ENCODE results near the gene TMEM267. TPM values are rescaled to one million over a fixed set of nuclear protein-coding genes. Genes with fewer than 3 reads are reported as not detected.
"Not testable (repeated sequence)": the region's sequence is repeated elsewhere in the genome, so short reads cannot be mapped to it uniquely, and the experiment has no call there.

TMEM267 gene
- total and polyA plus RNA-seq, 3 experiments from 2014 or later, result 18.4 to 21.2 (median 19.6) TPM

DNA sequence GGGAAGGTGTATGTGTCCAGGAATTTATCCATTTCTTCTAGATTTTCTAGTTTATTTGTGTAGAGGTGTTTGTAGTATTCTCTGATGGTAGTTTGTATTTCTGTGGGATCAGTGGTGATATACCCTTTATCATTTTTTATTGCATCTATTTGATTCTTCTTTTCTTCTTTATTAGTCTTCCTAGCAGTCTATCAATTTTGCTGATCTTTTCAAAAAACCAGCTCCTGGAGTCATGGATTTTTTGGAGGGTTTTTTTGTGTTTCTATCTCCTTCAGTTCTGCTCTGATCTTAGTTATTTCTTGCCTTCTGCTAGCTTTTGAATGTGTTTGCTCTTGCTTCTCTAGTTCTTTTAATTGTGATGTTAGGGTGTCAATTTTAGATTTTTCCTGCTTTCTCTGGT lies 42.1 kb downstream of the TMEM267 start:
- H3K27me3 ChIP-seq (ENCODE audit: insufficient read depth, low read length, poor library complexity, severe bottlenecking); H3K36me3 ChIP-seq (ENCODE audit: insufficient read depth, low read length); DNase-seq; H3K9me3 ChIP-seq (ENCODE audit: low read length); POLR2A ChIA-PET; H3K4me1 ChIP-seq (ENCODE audit: insufficient read depth, low read length); H3K4me3 ChIP-seq (ENCODE audit: low read length); H3K4me1 Mint-ChIP-seq; H3K4me3 Mint-ChIP-seq; H3K27ac ChIP-seq (ENCODE audit: low read depth, low read length); H3K27me3 Mint-ChIP-seq; CTCF ChIA-PET: not testable (repeated sequence)
- peak overlapping the region in 1 of 8 donors; percentile 24 for H3K27ac Mint-ChIP-seq
- H3K9me3 Mint-ChIP-seq, result peaks cover 27 to 76% (median 62%) of the 10 kb centered on the region in 5 donors
- peaks cover 20 to 49% (median 30%) of the 10 kb centered on the region in 3 donors for H3K36me3 Mint-ChIP-seq

DNA sequence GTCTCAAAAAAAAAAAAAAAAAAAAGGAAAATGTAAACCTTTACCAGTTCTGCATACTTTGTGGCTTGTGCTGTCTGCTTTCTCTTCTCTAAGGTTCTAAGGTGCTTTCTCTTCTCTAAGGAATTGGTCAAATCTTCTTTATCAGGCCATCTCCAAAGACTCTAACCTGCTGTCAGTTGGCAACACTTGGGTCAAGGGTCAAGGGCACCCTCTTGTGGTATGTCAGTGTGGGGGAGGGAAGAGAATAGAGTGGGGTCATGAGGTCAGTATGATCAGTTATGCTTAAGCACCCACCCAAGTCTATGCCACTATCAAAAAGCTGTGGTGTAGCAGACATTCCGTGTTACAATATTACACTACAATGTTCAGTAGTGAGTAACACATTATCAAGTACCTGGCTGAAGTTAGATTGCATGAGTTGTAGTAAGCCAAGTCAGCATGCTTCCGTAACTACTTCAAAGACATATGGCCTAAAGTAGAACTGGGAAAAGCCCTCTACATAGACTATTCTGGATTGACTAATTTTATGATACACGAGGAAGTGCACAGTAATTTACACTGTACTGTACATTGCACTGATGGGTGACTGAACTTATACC lies 46.5 kb downstream of the TMEM267 start:
- no peaks in the 10 kb centered on the region for H3K27me3 Mint-ChIP-seq
- Histone ChIP-seq H3K4me1 (ENCODE audit: insufficient read depth, low read length) (no peaks in the 10 kb centered on the region), H3K27ac (ENCODE audit: low read depth, low read length) (no peak overlapping the region), H3K36me3 (ENCODE audit: insufficient read depth, low read length) (no peaks in the 10 kb centered on the region), H3K4me3 (ENCODE audit: low read length) (no peak overlapping the region), H3K27me3 (ENCODE audit: insufficient read depth, low read length, poor library complexity, severe bottlenecking) (no peaks in the 10 kb centered on the region), H3K9me3 (ENCODE audit: low read length) (no peaks in the 10 kb centered on the region)
- H3K4me3 Mint-ChIP-seq, result no peak overlapping the region
- no peak for DNase-seq
- no peak overlapping the region for H3K27ac Mint-ChIP-seq
- CTCF ChIA-PET, result no interaction called here
- H3K4me1 Mint-ChIP-seq, result no peaks in the 10 kb centered on the region
- POLR2A ChIA-PET, result no interaction called here
- peaks cover 0 to 9% (median 5%) of the 10 kb centered on the region in 3 donors for H3K36me3 Mint-ChIP-seq
- peaks cover 18 to 51% (median 42%) of the 10 kb centered on the region in 5 donors for H3K9me3 Mint-ChIP-seq

DNA sequence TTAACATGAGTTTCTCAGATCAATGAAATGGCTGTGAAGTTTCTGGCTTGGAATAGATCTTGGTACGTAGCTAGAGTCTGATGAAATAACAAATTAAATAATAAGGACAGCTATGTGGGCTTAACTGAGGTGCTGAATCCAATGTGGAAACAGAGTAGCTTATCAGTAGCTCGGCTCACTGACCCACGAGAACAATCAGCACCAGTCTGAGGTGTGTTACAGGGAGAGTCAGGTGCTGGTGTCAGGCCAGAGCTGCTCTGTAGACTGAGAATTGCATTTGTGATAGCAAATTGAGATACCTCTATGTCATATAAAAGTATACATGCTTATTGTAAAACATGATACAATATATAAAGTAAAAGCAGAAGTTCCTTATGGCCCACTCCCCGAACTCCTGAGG lies 50.3 kb downstream of the TMEM267 start:
- no peaks in the 10 kb centered on the region for H3K27me3 ChIP-seq (ENCODE audit: insufficient read depth, low read length, poor library complexity, severe bottlenecking)
- POLR2A ChIA-PET, result no interaction called here

DNA sequence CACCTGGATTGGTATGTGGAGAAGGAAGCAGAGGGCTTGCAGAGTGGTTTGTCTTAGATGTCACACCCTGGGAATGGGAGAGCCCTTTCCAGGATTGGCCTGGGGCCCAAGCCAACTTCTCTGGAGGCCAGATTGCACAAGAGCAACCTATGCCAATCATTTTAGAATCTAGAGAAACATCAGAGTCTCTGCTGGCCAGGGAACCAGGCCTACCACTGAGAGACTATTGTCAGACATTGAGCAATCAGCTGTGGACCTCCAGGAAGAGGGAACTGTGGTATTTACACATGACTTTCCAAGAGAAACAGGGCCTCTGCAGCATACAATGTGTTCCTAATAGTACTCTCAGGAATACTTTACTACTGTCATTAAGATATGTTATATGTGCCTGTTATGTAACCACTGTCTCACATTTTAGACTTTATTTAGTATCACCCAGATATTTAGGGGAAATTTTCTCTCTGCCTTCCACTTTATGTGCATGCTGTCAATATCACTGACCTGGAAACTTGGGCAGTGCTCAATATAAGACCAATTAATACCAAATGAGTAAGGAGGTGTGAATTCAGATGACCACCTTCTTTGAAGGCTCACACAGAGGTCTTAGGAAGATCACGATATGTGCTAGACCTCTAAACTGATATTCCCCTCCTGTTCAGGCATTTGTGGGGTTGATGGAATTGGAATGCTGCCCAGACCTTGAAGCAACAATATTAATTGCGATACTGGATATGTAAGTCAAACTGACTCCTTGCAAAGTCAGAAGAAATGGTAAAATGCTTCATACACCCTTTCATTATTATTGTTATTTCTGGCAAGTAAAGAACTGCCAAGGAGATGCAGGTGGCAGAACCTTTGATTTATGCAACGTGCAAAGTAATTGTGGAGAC lies 50.9 kb downstream of the TMEM267 start:
- Mint-ChIP-seq H3K9me3 (peaks cover 6 to 11% (median 7%) of the 10 kb centered on the region in 5 donors), H3K27me3 (no peaks in the 10 kb centered on the region), H3K4me1 (no peaks in the 10 kb centered on the region), H3K36me3 (peaks cover 0 to 3% (median 2%) of the 10 kb centered on the region in 3 donors), H3K4me3 (no peak overlapping the region), H3K27ac (peak overlapping the region in 1 of 8 donors; percentile 35)
- no peaks in the 10 kb centered on the region for H3K27me3 ChIP-seq (ENCODE audit: insufficient read depth, low read length, poor library complexity, severe bottlenecking)
- H3K36me3 ChIP-seq (ENCODE audit: insufficient read depth, low read length), result no peaks in the 10 kb centered on the region
- no peak overlapping the region for H3K27ac ChIP-seq (ENCODE audit: low read depth, low read length)
- no peak overlapping the region for H3K4me3 ChIP-seq (ENCODE audit: low read length)
- POLR2A ChIA-PET, result no interaction called here
- H3K9me3 ChIP-seq (ENCODE audit: low read length), result no peaks in the 10 kb centered on the region
- H3K4me1 ChIP-seq (ENCODE audit: insufficient read depth, low read length), result no peaks in the 10 kb centered on the region
- DNase-seq, result no peak
- CTCF ChIA-PET, result no interaction called here

More for the DNA sequence above, 50.3 kb downstream of the TMEM267 start:
- Mint-ChIP-seq H3K36me3 (peaks cover 0 to 9% (median 2%) of the 10 kb centered on the region in 3 donors), H3K9me3 (peaks cover 11 to 18% (median 13%) of the 10 kb centered on the region in 5 donors), H3K4me3 (no peak overlapping the region), H3K27me3 (no peaks in the 10 kb centered on the region), H3K4me1 (no peaks in the 10 kb centered on the region), H3K27ac (peak overlapping the region in 1 of 8 donors; percentile 35)
- CTCF ChIA-PET, result interaction anchor here (0.9 kb wide), 1 partner anchor 44 kb away, joined by 4 read pairs; no protein-coding TSS in a partner anchor
- Histone ChIP-seq H3K9me3 (ENCODE audit: low read length) (no peaks in the 10 kb centered on the region), H3K4me1 (ENCODE audit: insufficient read depth, low read length) (no peaks in the 10 kb centered on the region), H3K27ac (ENCODE audit: low read depth, low read length) (no peak overlapping the region), H3K36me3 (ENCODE audit: insufficient read depth, low read length) (no peaks in the 10 kb centered on the region), H3K4me3 (ENCODE audit: low read length) (no peak overlapping the region)
- no peak for DNase-seq

DNA sequence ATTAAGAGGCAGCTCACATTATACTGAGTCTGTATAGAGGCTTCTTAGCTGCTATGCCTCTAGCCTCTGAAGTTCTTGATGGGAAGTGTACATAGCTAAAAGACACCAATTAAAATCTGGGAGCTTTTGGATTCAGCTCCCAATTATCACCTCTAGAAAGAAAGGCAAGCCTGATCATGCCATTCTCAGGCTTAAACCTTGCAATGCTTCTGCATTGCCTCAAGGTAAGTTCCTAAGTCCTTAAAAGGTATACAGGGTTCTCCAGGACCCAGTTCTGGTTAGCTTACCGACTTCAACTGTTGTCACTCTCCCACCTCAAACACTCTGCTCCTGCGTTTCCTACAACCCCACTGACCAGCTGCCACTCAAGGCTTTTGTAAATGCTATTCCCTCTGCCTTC lies 54.0 kb downstream of the TMEM267 start:
- no peak overlapping the region for H3K27ac Mint-ChIP-seq
- Histone ChIP-seq H3K4me3 (ENCODE audit: low read length) (no peak overlapping the region), H3K27ac (ENCODE audit: low read depth, low read length) (no peak overlapping the region), H3K36me3 (ENCODE audit: insufficient read depth, low read length) (no peaks in the 10 kb centered on the region), H3K27me3 (ENCODE audit: insufficient read depth, low read length, poor library complexity, severe bottlenecking) (no peaks in the 10 kb centered on the region), H3K9me3 (ENCODE audit: low read length) (no peaks in the 10 kb centered on the region), H3K4me1 (ENCODE audit: insufficient read depth, low read length) (no peaks in the 10 kb centered on the region)
- no peaks in the 10 kb centered on the region for H3K27me3 Mint-ChIP-seq
- H3K9me3 Mint-ChIP-seq, result no peaks in the 10 kb centered on the region
- H3K4me3 Mint-ChIP-seq, result no peak overlapping the region
- ChIA-PET CTCF (no interaction called here), POLR2A (no interaction called here)
- no peak for DNase-seq
- no peaks in the 10 kb centered on the region for H3K4me1 Mint-ChIP-seq
- no peaks in the 10 kb centered on the region for H3K36me3 Mint-ChIP-seq

DNA sequence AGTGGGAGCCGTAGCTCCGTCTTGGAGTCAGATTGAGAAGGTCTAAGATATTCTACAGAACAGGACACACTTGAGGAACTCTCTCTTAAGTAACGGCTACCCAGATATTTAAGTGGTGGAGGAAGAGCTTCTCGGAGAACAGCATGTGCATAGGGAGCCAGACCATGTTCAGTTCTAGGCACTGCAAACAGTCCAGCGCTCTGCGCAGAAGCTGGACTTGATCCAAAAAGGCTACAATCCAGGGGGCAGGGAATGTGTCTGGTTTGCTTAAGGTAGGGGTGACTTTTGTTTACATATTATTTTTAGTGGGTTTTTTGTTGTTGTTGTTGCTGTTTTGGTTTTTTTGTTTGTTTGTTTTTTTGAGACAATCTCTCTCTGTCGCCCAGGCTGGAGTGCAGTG lies 54.6 kb downstream of the TMEM267 start:
- no peaks in the 10 kb centered on the region for H3K9me3 Mint-ChIP-seq
- H3K4me3 Mint-ChIP-seq, result no peak overlapping the region
- DNase-seq, result no peak
- ChIA-PET CTCF (no interaction called here), POLR2A (no interaction called here)
- H3K9me3 ChIP-seq (ENCODE audit: low read length), result no peaks in the 10 kb centered on the region
- H3K27me3 Mint-ChIP-seq, result no peaks in the 10 kb centered on the region
- no peaks in the 10 kb centered on the region for H3K4me1 ChIP-seq (ENCODE audit: insufficient read depth, low read length)
- no peak overlapping the region for H3K27ac Mint-ChIP-seq
- H3K36me3 ChIP-seq (ENCODE audit: insufficient read depth, low read length), result no peaks in the 10 kb centered on the region
- H3K4me1 Mint-ChIP-seq, result no peaks in the 10 kb centered on the region
- H3K36me3 Mint-ChIP-seq, result no peaks in the 10 kb centered on the region
- H3K4me3 ChIP-seq (ENCODE audit: low read length), result no peak overlapping the region
- no peak overlapping the region for H3K27ac ChIP-seq (ENCODE audit: low read depth, low read length)
- no peaks in the 10 kb centered on the region for H3K27me3 ChIP-seq (ENCODE audit: insufficient read depth, low read length, poor library complexity, severe bottlenecking)

DNA sequence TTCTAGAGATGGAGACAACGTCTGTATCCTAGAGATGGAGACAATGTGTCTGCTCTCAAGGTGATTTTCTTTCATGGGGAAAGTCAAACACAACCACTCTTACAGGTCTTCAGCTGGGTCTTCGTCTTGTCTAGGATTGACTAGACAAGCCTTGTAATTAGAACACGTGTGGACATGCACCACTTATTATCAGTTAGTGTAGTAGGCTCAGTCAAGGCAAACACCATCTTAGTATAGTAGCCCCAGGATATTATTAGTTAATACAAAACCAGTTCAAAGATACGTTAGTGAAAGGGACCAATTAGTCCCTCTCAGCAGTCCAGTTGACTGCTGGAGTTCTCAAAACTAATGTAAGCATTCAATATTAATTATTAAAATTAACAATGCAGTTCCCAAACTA lies 56.4 kb downstream of the TMEM267 start:
- H3K27me3 ChIP-seq (ENCODE audit: insufficient read depth, low read length, poor library complexity, severe bottlenecking), result no peaks in the 10 kb centered on the region
- DNase-seq, result no peak
- no peaks in the 10 kb centered on the region for H3K36me3 ChIP-seq (ENCODE audit: insufficient read depth, low read length)
- H3K27me3 Mint-ChIP-seq, result peaks cover 0 to 1% of the 10 kb centered on the region in 2 donors
- no peaks in the 10 kb centered on the region for H3K9me3 Mint-ChIP-seq
- H3K9me3 ChIP-seq (ENCODE audit: low read length), result no peaks in the 10 kb centered on the region
- H3K36me3 Mint-ChIP-seq, result no peaks in the 10 kb centered on the region
- H3K4me1 ChIP-seq (ENCODE audit: insufficient read depth, low read length), result no peaks in the 10 kb centered on the region
- no peaks in the 10 kb centered on the region for H3K4me1 Mint-ChIP-seq
- H3K4me3 Mint-ChIP-seq, result no peak overlapping the region
- no peak overlapping the region for H3K27ac ChIP-seq (ENCODE audit: low read depth, low read length)
- ChIA-PET CTCF (no interaction called here), POLR2A (no interaction called here)
- no peak overlapping the region for H3K27ac Mint-ChIP-seq
- no peak overlapping the region for H3K4me3 ChIP-seq (ENCODE audit: low read length)

DNA sequence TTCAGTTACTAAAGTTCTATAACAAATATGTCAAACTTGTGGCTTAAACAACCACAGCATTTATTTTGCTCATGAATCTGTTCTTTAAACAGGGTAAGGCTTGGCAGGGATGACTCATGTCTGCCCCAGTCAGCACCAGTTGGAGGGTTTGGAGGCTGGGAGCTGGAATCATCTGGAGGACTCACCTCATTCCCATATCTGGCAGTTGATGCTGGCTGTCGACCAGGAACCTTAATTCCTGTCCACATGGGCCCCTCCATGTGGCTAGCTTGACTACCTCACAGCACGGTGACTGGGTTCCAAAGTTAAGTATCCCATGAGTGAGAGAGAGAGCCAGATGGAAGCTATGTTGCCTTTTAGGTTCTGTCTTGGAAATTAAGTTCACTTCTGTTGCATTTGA lies 57.7 kb downstream of the TMEM267 start:
- Mint-ChIP-seq H3K27ac (no peak overlapping the region), H3K9me3 (no peaks in the 10 kb centered on the region), H3K36me3 (peaks cover 0 to 1% (median 0%) of the 10 kb centered on the region in 3 donors), H3K4me3 (no peak overlapping the region), H3K27me3 (peaks cover 0 to 1% of the 10 kb centered on the region in 2 donors), H3K4me1 (no peaks in the 10 kb centered on the region)
- POLR2A ChIA-PET, result no interaction called here
- CTCF ChIA-PET, result no interaction called here
- no peaks in the 10 kb centered on the region for H3K9me3 ChIP-seq (ENCODE audit: low read length)
- no peaks in the 10 kb centered on the region for H3K27me3 ChIP-seq (ENCODE audit: insufficient read depth, low read length, poor library complexity, severe bottlenecking)
- H3K27ac ChIP-seq (ENCODE audit: low read depth, low read length), result no peak overlapping the region
- H3K4me1 ChIP-seq (ENCODE audit: insufficient read depth, low read length), result no peaks in the 10 kb centered on the region
- no peak overlapping the region for H3K4me3 ChIP-seq (ENCODE audit: low read length)
- DNase-seq, result no peak
- no peaks in the 10 kb centered on the region for H3K36me3 ChIP-seq (ENCODE audit: insufficient read depth, low read length)
